Upper lobe of left lung (tissue), 4 donors: ENCODE results near the gene MAST4.

Source experiments
- CTCF ChIP-seq, 6 experiments: fragments of 450-650 bp in 4 of 6; fragments of 200-600 bp in 2 of 6; sonication (generic) in 2 of 6; IDR thresholded peaks; one replicate each; pipeline ENCODE4 v1.5.1; 2016 to 2019; ENCODE audit warnings: antibody characterized with exemption in 6 of 6
- POLR2A ChIP-seq, 4 donors: fragments of 450-650 bp; IDR thresholded peaks; one replicate each; pipeline ENCODE4 v1.5.1; 2016 to 2017; ENCODE audit warnings: antibody characterized with exemption in 4 of 4, mild to moderate bottlenecking in 2 of 4

GRCh38 chr5:66987949-66988838 is 392.0 kb downstream of the MAST4 start:
- TF ChIP-seq CTCF (IDR thresholded peaks at IDR 0.05) (peak; percentile 77 to 90 (median 83)), POLR2A (IDR thresholded peaks at IDR 0.05) (no peak)
